ENCODE measurements around the gene GRPEL1. TPM values are rescaled to one million over a fixed set of nuclear protein-coding genes. Genes with fewer than 3 reads are reported as not detected.
A peak's percentile ranks its signal among the peaks of the same experiment; 100 is the strongest.

Gene GRPEL1
- total and polyA plus RNA-seq, 2 of the 8 experiments (the other 6 are each of a cell fraction or from before 2014, with no cell fraction given), result 13.5 to 39.9 TPM

DNA sequence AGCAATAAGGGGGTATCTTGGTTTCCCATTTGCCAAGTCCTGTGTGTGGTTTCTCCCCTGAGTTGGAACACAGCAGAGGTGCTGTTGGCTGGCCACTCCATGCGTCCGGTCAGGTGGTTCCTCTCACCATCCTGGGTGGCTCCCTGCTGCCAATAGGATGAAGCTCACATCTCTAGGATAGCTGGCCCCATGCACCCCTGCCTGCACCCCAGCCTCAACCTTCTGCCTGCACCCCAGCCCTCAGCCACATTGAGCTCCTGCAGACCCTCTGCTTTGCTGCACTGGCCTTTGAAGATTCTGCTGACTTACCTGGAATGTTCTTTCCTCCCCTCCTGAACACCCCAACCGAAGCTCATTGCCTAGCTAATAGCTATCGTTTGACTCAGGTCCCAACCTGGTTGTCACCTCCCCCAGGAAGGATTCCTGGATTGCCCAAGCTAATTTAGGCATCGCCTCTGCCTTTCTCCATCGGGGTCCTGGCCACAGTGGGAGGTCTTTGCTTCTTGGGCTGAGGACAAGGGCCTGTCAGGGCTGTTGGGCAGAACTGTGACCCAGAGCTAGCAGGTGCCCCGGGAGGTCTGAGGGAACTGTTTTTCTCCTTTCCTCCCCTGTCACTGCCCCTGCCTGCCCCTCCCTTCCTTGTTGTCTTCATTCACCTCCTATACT is 36.6 kb upstream of the GRPEL1 start:
- Histone ChIP-seq H3K36me3 (ENCODE audit: control insufficient read depth in 2 of 4, insufficient read depth in 4 of 4, low read length in 3 of 4) (no peaks in the 10 kb centered on the region), H2BK15ac (ENCODE audit: low read length) (no peak overlapping the region), H4K8ac (ENCODE audit: extremely low read depth, insufficient read depth, low read length) (no peak overlapping the region; the same call in 1 of the 2 replicates), H3K79me1 (ENCODE audit: low read depth, low read length) (no peaks in the 10 kb centered on the region), H3K4me3 (ENCODE audit: extremely low read depth in 1 of 4, insufficient read depth in 2 of 4, low read depth in 3 of 4, low read length in 4 of 4) (no peak overlapping the region), H4K5ac (ENCODE audit: insufficient read length, low read depth, low read length) (no peak overlapping the region), H4K91ac (replicated peaks; ENCODE audit: insufficient read length, low read length) (no peak overlapping the region), H2BK12ac (ENCODE audit: low read depth, low read length) (no peak overlapping the region), H3K23ac (ENCODE audit: insufficient read length) (no peak overlapping the region), H3K14ac (ENCODE audit: insufficient read length) (no peak overlapping the region), H3K9me3 (ENCODE audit: insufficient read depth in 2 of 2, low read depth in 1 of 2, low read length in 1 of 2) (no peaks in the 10 kb centered on the region), H3K18ac (ENCODE audit: extremely low read depth, low read length) (no peak overlapping the region), H2BK20ac (ENCODE audit: low read length) (no peak overlapping the region), H2AK5ac (ENCODE audit: low read depth, low read length) (no peak overlapping the region), H2BK5ac (ENCODE audit: low read depth, low read length) (no peak overlapping the region), H2BK120ac (replicated peaks; ENCODE audit: low read depth, low read length) (no peak overlapping the region), H3K4me2 (ENCODE audit: insufficient read depth in 1 of 2, low read depth in 2 of 2, low read length in 2 of 2) (peak overlapping the region in 1 of 2 experiments; percentile 88; a peak in 1 of 4 replicates), H2AFZ (ENCODE audit: low read length) (no peak overlapping the region), H3K56ac (replicated peaks; ENCODE audit: insufficient read length, low read depth, low read length) (no peak overlapping the region), H3K9ac (replicated peaks in 1 of 4; ENCODE audit: extremely low read depth in 1 of 4, low read depth in 3 of 4, low read length in 3 of 4) (no peak overlapping the region), H3K4me1 (replicated peaks in 1 of 4; ENCODE audit: control insufficient read depth in 3 of 4, insufficient read depth in 4 of 4, low read length in 3 of 4) (peaks cover 0 to 12% (median 9%) of the 10 kb centered on the region in 4 experiments; a peak in 6 of 7 replicates), H3K79me2 (ENCODE audit: control insufficient read depth in 1 of 2, insufficient read depth in 2 of 2, low read length in 2 of 2) (no peaks in the 10 kb centered on the region), H3K27ac (ENCODE audit: low read depth, low read length) (no peak overlapping the region), H3K27me3 (replicated peaks in 1 of 4; ENCODE audit: control insufficient read depth in 3 of 4, extremely low read depth in 1 of 4, insufficient read depth in 3 of 4, low read length in 3 of 4) (peaks cover 2 to 20% (median 17%) of the 10 kb centered on the region in 4 experiments), H4K20me1 (replicated peaks in 1 of 2; ENCODE audit: control insufficient read depth in 1 of 2, insufficient read depth in 2 of 2, low read length in 2 of 2) (no peaks in the 10 kb centered on the region), H3K4ac (replicated peaks; ENCODE audit: insufficient read length, low read depth, low read length) (no peak overlapping the region), H3K23me2 (ENCODE audit: low read depth, low read length) (peaks cover 12% of the 10 kb centered on the region; the same call in 1 of the 2 replicates)
- no peak for FAIRE-seq
- TF ChIP-seq CEBPB (IDR thresholded peaks at IDR 0.05; ENCODE audit: low read depth, low read length) (no peak), SRF (IDR thresholded peaks at IDR 0.05; ENCODE audit: low read depth, low read length) (no peak), YY1 (IDR thresholded peaks at IDR 0.05; ENCODE audit: low read depth, low read length) (no peak), RBBP5 (IDR thresholded peaks at IDR 0.05; ENCODE audit: borderline replicate concordance, low read depth, low read length) (no peak)
- TF ChIP-seq, protein P1, sequence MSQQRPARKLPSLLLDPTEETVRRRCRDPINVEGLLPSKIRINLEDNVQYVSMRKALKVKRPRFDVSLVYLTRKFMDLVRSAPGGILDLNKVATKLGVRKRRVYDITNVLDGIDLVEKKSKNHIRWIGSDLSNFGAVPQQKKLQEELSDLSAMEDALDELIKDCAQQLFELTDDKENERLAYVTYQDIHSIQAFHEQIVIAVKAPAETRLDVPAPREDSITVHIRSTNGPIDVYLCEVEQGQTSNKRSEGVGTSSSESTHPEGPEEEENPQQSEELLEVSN (IDR thresholded peaks at IDR 0.05), result no peak
- TF ChIP-seq, protein P2, sequence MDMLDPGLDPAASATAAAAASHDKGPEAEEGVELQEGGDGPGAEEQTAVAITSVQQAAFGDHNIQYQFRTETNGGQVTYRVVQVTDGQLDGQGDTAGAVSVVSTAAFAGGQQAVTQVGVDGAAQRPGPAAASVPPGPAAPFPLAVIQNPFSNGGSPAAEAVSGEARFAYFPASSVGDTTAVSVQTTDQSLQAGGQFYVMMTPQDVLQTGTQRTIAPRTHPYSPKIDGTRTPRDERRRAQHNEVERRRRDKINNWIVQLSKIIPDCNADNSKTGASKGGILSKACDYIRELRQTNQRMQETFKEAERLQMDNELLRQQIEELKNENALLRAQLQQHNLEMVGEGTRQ (IDR thresholded peaks at IDR 0.05; ENCODE audit: low read length), result no peak
- ChIA-PET POLR2A (ENCODE audit: partially characterized antibody) (interaction anchor here (1.3 kb wide), 1 partner anchor 414 kb away, joined by 4 read pairs; no protein-coding TSS in a partner anchor), CTCF (ENCODE audit: partially characterized antibody) (interaction anchor here (0.6 to 2.4 kb wide), 8 partner anchors 9 to 430 kb away, joined by 3 to 6 read pairs (median 4); no protein-coding TSS in a partner anchor)
- 79% methylated on average over 5 of the region's 7 CpGs; no CpG with 5 or more reads in 1 of the 2 experiments for WGBS, 2 experiments (ENCODE audit: extremely low coverage in 1 of 2, insufficient coverage in 1 of 2, insufficient read length in 1 of 2, insufficient replicate concordance in 2 of 2, low coverage in 1 of 2, low lambda C conversion rate in 2 of 2, missing lambda C conversion rate in 1 of 2)
- DNase-seq (ENCODE audit: low read depth in 1 of 2, low spot score in 2 of 2), result no peak
